ENCODE results near the gene IMMP2L. TPM values are rescaled to one million over a fixed set of nuclear protein-coding genes. Genes with fewer than 3 reads are reported as not detected.

The IMMP2L gene
- total and polyA plus RNA-seq, 2 of the 8 experiments (the other 6 are each of a cell fraction or from before 2014, with no cell fraction given), result 2.3 to 10.1 TPM

DNA sequence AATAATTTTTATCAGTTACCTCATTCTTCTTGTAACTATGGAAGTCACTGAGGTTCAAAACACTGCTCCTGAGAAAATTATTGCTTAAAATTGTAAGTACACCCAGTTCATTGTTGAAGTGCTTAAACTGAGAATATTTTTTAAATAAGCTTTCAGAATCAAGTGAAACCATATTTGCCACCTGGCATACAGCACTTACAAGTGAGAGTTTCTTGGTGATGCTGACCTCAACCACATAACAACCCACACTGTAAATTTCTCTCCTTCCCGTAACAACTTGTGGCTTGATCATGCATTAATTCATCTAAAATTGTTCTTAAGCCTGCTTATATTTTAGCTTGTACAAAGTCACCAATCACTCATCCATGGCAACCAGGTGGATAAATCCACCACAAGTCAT, 34.0 kb downstream of the IMMP2L start:
- no peak overlapping the region for H2BK15ac ChIP-seq (ENCODE audit: low read length)
- no peak overlapping the region for H3K27ac ChIP-seq (ENCODE audit: low read depth, low read length)
- H3K56ac ChIP-seq (replicated peaks; ENCODE audit: insufficient read length, low read depth, low read length), result no peak overlapping the region
- no peak overlapping the region for H2BK5ac ChIP-seq (ENCODE audit: low read depth, low read length)
- no peak overlapping the region for H2BK20ac ChIP-seq (ENCODE audit: low read length)
- no peak overlapping the region for H3K4me3 ChIP-seq (ENCODE audit: extremely low read depth in 1 of 4, insufficient read depth in 2 of 4, low read depth in 3 of 4, low read length in 4 of 4)
- H3K4me1 ChIP-seq (replicated peaks in 1 of 4; ENCODE audit: control insufficient read depth in 3 of 4, insufficient read depth in 4 of 4, low read length in 3 of 4), result no peaks in the 10 kb centered on the region
- no peak for FAIRE-seq
- no peak overlapping the region for H3K4me2 ChIP-seq (ENCODE audit: insufficient read depth in 1 of 2, low read depth in 2 of 2, low read length in 2 of 2)
- H3K36me3 ChIP-seq (ENCODE audit: control insufficient read depth in 2 of 4, insufficient read depth in 4 of 4, low read length in 3 of 4), result no peaks in the 10 kb centered on the region
- H3K79me1 ChIP-seq (ENCODE audit: low read depth, low read length), result no peaks in the 10 kb centered on the region
- no peak overlapping the region for H2AK5ac ChIP-seq (ENCODE audit: low read depth, low read length)
- no peak overlapping the region for H4K5ac ChIP-seq (ENCODE audit: insufficient read length, low read depth, low read length)
- H3K9me3 ChIP-seq (ENCODE audit: insufficient read depth in 2 of 2, low read depth in 1 of 2, low read length in 1 of 2), result no peaks in the 10 kb centered on the region
- no peaks in the 10 kb centered on the region for H4K20me1 ChIP-seq (replicated peaks in 1 of 2; ENCODE audit: control insufficient read depth in 1 of 2, insufficient read depth in 2 of 2, low read length in 2 of 2)
- H4K8ac ChIP-seq (ENCODE audit: extremely low read depth, insufficient read depth, low read length), result no peak overlapping the region
- no peak for DNase-seq (ENCODE audit: low read depth in 1 of 2, low spot score in 2 of 2)
- H2BK120ac ChIP-seq (replicated peaks; ENCODE audit: low read depth, low read length), result no peak overlapping the region
- H3K18ac ChIP-seq (ENCODE audit: extremely low read depth, low read length), result no peak overlapping the region
- WGBS, 2 experiments (ENCODE audit: extremely low coverage in 1 of 2, insufficient coverage in 1 of 2, insufficient read length in 1 of 2, insufficient replicate concordance in 2 of 2, low coverage in 1 of 2, low lambda C conversion rate in 2 of 2, missing lambda C conversion rate in 1 of 2), result 92% methylated on average over 1 of the region's 1 CpG; no CpG with 5 or more reads in 1 of the 2 experiments
- ChIA-PET POLR2A (ENCODE audit: partially characterized antibody) (interaction anchor here (2.1 kb wide), 1 partner anchor 33 kb away, joined by 5 read pairs; no protein-coding TSS in a partner anchor), CTCF (ENCODE audit: partially characterized antibody) (interaction anchor here (0.5 kb wide), 1 partner anchor 406 kb away, joined by 3 read pairs; no protein-coding TSS in a partner anchor)
- no peaks in the 10 kb centered on the region for H3K23me2 ChIP-seq (ENCODE audit: low read depth, low read length)
- no peak overlapping the region for H3K9ac ChIP-seq (replicated peaks in 1 of 4; ENCODE audit: extremely low read depth in 1 of 4, low read depth in 3 of 4, low read length in 3 of 4)
- H3K4ac ChIP-seq (replicated peaks; ENCODE audit: insufficient read length, low read depth, low read length), result no peak overlapping the region
- H2BK12ac ChIP-seq (ENCODE audit: low read depth, low read length), result no peak overlapping the region
- no peak overlapping the region for H3K23ac ChIP-seq (ENCODE audit: insufficient read length)
- H3K14ac ChIP-seq (ENCODE audit: insufficient read length), result no peak overlapping the region
- no peak overlapping the region for H4K91ac ChIP-seq (replicated peaks; ENCODE audit: insufficient read length, low read length)
- H3K27me3 ChIP-seq (replicated peaks in 1 of 4; ENCODE audit: control insufficient read depth in 3 of 4, extremely low read depth in 1 of 4, insufficient read depth in 3 of 4, low read length in 3 of 4), result peaks cover 0 to under 1% (median 0%) of the 10 kb centered on the region in 4 experiments; a peak in 1 of 7 replicates
- no peaks in the 10 kb centered on the region for H3K79me2 ChIP-seq (ENCODE audit: control insufficient read depth in 1 of 2, insufficient read depth in 2 of 2, low read length in 2 of 2)
- no peak overlapping the region for H2AFZ ChIP-seq (ENCODE audit: low read length)
- TF ChIP-seq CBX5 (IDR thresholded peaks at IDR 0.05; ENCODE audit: low read depth, low read length) (no peak), POLR2AphosphoS5 (IDR thresholded peaks at IDR 0.05; ENCODE audit: low read depth, low read length) (no peak), CBX8 (IDR thresholded peaks at IDR 0.05; ENCODE audit: borderline replicate concordance, low read depth, low read length) (no peak), SIN3A (conservative IDR thresholded peaks at IDR 0.05 in 1 of 2, IDR thresholded peaks at IDR 0.05 in 1 of 2; ENCODE audit: low read depth in 1 of 2, low read length in 2 of 2) (no peak)

All from H1 (cell line).